GM12865 (cell line): ENCODE data around the gene DMRTC1B.
"Not testable (repeated sequence)": the region's sequence is repeated elsewhere in the genome, so short reads cannot be mapped to it uniquely, and the experiment has no call there.

Experiments used
- DNase-seq: peaks from one replicate; pipeline ENCODE4 v3.0.0; 2010; ENCODE audit warnings: low read depth
- H3K4me3 ChIP-seq: 2 replicates; pipeline ENCODE4 v1.5.1; 2011; ENCODE audit warnings: mild to moderate bottlenecking, low read depth, low read length, control low read depth

DMRTC1B gene

DNA sequence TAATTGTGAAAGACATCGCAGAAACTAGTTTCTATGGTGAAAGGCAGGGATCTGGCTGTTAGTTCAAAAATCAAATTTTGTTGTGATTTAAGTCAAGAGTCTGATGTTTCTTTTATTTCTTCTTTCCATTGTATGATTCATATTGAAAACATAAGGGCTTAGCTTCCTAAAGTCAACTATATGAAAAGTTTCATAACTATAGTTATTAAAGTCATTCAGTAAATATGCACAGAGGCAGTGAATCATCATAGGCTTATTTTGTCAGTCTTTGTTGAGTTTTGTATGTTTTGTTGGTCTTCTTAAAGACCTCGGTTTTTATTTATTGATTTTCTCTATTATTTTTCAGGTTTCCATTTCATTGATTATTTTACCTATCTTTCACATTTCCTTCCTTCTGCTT is 106.2 kb downstream of the DMRTC1B start:
- not testable (repeated sequence) for H3K4me3 ChIP-seq, DNase-seq

DNA sequence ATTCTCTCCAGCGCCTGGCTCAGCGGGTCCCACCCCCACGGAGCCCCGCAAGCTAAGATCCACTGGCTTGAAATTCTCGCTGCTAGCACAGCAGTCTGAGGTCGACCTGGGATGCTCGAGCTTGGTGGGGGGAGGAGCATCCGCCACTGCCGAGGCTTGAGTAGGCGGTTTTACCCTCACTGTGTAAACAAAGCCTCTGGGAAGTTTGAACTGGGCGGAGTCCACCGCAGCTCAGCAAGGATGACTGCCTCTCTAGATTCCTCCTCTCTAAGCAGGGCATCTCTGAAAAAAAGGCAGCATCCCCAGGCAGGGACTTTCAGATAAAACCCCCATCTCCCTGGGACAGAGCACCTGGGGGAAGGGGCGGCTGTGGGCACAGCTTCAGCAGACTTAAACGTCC is 113.0 kb downstream of the DMRTC1B start:
- not testable (repeated sequence) for H3K4me3 ChIP-seq, DNase-seq
